UCSD-AML1 (cell line): ENCODE measurements around the gene KRT32.
A peak's percentile ranks its signal among the peaks of the same experiment; 100 is the strongest.

Experiments used
- DNase-seq: peaks from one replicate; lab custom pipeline; 2025; ENCODE audit not compliant: unreplicated experiment; lab: John Stamatoyannopoulos, UW

The KRT32 gene

GRCh38 chr17:41492771-41493170 lies 25.6 kb upstream of the KRT32 start:
- DNase-seq, result no peak

DNA sequence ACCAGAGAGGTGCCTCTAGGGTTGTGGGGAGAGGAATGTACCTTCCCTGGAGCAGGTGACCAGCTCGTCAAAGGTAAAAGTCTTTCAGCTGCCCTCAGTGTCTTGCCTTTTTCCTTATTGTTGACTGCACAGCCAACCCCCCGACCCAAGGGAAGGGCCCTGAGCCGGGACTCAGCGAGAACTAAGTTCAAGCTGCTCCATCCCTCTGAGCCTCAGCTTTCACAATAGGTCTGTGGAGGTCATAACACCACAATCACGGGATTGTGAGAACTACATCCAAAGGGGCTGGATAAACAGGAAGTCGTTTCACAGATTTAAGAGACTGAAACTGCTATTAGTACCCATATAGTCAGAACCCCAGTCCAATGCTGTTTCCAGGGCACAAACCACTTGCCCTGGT lies 25.2 kb upstream of the KRT32 start:
- DNase-seq, result no peak

DNA sequence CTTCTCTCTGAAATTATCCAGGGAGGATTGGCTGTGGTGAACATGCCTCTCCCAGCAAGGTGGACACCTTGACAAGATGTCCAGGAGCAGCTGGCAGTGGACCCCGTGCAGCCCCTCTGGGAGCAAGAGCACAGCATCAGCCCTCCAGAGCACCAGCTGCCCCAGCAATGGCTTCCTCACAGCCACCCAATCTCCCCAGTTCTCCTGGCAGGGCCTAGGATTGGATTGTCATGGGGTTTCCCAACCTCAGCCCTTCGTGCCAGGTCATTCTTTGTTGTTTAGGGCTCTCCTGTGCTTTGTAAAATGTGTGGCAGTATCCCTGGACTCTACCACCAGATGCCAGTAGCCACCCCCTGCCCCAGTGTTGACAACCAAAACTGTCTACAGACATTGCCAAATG lies 24.3 kb upstream of the KRT32 start:
- DNase-seq, result no peak

DNA sequence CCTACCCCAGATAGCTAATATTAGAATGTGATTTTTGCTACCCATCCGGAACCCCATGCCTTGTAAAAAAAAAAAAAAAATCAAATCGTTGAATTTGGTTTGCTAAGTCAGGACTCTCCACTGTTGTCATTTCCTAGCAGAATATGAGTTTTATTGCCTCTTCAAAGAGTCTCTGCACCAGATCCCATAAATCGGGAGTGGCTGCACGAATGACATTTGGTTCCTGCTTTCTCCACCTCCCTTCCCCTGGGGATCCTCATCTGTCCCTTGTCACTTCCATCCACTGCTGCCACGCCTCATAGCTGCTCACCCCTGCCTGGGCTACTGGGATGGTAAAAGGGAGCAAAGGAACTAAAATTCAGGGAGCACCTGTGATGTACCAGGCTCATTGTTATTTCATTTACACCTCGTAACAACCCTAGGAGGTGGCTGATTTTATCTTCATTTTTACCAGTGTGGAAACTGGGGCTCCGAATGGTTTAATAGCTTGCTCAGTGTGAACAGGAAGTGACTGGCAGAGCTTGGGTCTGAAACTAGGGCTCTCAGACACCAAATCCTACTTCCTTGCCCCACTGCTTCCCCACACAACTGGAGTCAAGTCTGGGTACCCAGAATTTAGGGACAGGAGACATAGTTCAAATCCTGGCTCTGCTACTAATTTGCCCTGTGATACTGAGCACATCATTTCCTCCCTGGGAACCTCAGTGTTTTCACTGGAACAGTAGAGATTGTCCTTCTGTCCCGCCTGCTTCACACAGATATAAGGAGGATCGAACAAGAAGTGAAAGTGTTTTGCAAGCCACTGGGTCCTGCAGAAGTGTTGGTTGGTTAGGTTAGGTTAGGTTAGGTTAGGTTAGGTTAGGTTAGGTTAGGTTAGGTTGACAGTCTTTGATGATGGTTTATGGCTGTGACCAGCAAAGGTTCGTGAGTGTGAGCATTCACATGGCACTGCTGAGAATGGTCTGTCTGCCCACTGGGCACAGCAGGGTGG lies 23.1 kb upstream of the KRT32 start:
- DNase-seq, result no peak

- no peak for DNase-seq
These were observed 22.3 kb upstream of the KRT32 start, which contains the start of gene KRT36 for GRCh38 chr17:41489531-41489930. Gene KRT36, minus strand, starts transcription at chr17:41489910. Its CDS starts 46 bp downstream, at chr17:41489864.

DNA sequence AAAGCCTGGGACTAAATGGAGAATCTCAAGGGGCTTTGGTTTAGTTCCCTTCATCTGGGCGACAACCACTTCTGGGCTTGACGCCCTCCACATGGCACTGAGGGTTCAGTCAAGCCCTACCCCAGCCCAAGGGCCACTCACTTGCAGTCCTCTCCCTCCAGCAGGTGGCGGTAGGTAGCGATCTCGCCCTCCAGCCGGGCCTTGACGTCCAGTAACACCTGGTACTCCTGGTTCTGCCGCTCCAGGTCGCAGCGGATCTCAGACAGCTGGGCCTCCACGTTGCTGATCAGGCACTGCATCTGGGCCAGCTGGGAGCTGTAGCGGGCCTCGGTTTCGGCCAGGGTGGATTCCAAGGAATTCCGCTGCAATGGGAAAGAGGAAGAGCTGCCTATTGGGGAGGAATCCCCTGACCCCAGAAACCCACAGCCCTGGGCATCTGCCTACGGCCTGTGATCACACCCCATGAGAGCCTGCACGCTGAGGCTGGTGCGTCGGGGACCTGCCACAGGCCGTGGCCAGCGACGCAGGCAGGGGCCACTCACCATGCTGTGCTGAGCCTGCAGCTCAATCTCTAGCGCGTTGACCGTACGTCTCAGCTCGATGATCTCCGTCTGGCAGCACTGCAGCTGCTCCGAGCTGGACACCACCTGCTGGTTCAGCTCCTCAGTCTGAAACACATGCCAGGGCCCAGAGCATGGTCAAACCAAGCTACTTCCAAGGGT lies 19.8 kb upstream of the KRT32 start:
- DNase-seq, result peak; percentile 30

- no peak for DNase-seq
These were observed 19.1 kb upstream of the KRT32 start for GRCh38 chr17:41486316-41486715.

DNA sequence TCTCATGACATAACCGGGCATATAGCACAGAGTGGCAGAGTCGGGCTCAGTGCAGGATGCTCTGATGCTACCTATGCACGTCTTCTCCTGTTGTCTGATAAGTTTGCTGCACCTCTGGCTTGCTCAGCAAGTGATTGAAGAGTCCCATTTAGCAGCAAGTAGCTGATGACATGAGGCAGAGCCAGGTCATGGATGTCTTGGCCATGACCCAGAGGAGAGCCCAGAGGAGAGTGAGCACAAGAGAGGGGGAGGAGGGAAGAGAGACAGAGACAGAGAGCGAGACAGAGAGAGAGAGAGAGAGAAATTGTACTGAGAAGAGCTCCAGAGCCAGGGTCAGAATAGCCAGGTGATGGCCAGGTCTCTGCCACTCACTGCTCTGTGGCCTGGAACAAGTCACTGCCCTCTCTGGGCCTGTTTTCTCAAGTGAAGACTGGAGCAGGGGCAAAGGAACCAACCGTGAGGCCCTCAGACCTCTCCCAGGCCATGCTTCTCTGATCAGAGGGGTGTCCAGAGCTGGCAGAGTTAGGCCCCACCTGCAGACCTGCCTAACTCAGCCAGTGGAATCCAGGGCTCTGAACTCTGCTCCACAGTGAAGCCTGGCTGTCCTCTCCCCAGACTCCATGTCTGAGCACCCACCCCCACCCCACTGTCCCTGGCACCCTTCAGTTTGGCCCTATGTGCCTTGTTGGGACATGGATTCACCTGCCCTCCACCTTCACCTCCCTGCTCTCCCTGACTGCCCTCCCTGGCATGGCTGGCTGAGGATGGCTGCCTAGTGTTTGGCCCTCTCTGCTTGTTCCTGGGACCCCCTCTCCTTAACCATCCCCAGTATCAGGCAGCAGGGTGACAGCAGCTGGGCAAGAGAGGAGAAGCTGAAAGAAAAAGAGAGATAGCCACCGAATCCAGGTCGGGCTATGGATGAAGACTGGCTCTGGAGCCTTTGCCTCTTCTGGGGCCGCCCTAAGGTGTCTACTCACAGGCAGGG lies 18.0 kb upstream of the KRT32 start:
- no peak for DNase-seq

DNA sequence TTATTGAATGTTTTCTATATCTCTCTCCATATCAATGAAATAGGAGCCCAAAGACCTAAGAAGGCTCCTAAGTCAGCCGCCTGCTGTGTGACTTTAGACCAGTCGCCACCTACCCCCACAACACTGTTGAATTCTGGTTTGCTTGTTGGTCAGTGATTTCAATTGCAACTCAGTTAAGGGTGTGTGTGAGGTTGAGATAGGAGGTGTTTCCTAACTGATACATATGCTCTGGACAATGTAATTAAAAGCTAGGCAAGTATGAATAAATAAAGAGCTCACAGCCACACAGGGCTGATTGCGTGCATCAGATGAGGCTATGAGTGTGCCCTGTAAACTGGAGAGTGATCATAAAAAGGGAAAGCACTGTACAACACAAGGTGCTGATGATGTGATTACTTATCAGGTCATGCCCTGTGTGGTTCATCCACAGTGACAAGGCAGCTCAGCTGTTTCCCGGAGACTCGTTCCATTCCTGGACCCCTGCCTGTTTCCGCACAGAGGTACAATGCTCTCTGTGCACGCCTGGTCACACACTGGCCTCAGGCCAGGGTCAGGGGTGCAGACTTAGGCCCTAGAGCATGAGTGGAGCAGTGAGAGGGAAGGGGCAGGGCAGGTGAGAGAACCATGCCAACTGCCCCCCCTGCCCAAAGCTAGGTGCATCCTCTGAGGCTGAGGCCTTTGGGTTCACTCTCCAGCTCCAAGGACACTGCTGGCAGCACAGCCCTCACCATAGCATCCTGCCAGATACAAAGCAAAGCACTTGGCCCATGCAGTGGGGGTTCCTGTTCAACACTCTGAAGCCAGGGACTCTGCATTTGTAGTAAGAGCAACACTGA lies 17.0 kb upstream of the KRT32 start:
- no peak for DNase-seq

DNA sequence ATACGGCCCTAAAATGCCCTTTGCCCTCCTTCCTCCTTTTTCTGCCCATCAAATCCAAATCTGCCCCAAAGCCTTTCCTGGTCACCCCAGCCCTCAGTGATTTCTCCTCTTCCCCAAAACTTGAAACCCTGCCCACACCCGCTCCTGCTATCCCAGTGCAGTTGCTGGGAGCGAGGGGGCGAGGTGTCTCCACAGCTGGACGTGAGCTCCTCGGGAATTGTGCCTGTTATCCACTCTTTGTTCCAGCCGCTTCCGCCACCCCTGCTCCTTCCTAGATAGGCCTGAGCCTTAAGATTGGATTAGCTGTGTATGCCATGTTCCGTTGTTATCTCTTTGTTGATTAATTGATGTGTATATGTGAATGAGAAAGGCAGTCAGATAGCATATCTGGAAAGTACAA lies 16.3 kb upstream of the KRT32 start:
- no peak for DNase-seq

- no peak for DNase-seq
These were observed 13.8 kb upstream of the KRT32 start, which contains the start of gene KRT35 for GRCh38 chr17:41481036-41481435. Gene KRT35, minus strand, starts transcription at chr17:41481151. Its CDS starts 54 bp downstream, at chr17:41481097.

- DNase-seq, result no peak
These were observed 13.4 kb upstream of the KRT32 start for GRCh38 chr17:41480581-41480980.

DNA sequence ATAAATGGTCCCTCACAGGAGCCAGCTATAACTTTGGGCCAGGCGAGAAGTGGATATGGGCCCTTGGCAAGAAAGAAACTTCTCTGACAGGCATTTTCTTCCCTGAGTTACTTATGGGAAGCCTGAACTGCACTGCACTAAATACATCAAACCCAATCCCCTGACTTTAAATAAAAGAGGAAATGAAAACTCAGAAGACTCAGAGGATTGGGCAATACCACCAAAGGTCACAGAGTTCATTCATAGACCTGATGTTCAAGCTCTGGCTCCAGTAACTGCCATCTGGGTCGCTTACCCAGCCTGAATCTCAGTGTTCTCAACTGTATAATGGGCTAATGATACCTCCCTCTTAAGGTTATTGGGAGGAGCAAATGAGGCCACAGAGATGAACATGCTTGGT lies 12.9 kb upstream of the KRT32 start:
- no peak for DNase-seq

DNA sequence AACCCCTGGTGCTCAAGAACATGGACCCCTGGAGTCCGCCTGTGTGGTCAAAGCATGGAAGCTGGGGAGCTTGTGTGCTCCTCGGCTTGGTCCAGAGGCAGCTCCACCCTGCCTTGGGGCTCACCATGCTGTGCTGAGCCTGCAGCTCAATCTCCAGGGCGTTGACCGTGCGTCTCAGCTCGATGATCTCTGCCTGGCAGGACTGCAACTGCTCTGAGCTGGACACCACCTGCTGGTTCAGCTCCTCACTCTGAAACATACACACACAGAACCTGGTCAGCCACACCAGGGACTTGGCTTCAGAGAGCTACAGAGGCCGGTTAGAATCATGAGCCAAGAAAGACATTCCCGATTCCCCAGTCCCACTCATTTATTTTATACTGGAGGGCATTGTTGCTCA lies 11.1 kb upstream of the KRT32 start:
- no peak for DNase-seq

- DNase-seq, result no peak
These were observed 10.0 kb upstream of the KRT32 start for GRCh38 chr17:41476866-41477815.

DNA sequence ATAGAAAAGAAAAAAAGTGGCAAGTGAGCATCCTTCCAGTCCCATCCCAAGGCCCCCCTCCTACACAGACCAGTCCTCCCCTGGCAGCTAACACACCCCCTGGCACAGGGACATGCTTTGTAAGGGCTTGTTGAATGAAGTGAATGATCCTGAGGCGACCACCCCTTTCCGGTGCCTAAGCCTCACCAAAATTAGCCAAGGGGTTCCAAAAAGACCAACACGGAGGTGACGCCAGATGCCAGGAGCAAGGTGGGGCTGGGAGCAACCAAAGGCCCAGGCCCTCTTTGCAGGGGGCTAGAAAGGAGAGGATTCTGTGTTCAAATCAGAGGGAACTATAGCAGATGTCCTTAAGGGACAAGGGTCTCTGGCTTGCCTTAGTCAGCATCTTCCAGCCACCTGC lies 8.2 kb upstream of the KRT32 start:
- DNase-seq, result no peak

- no peak for DNase-seq
These were observed 7.7 kb upstream of the KRT32 start for GRCh38 chr17:41474863-41475262.

DNA sequence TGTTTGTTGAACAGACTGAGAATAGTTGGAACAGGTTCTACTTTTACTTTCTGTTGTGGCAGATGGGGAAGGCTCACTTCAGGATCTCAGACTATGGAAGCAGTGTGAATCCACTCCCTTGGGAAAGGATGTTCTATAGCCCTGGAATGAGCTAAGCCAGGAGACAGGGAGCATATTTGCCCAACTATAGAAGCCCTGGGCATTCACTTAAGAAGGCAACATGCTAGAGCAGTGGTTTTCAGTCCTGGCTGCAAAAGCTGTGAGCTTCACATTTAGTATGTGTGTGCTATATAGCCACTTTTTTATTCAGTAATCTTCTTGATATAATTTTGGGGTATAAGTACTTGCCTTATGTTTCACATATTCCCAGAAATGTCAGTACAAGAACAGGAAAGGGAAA lies 1.2 kb upstream of the KRT32 start:
- no peak for DNase-seq

GRCh38 chr17:41467561-41467960 lies 375 bp upstream of the KRT32 start:
- no peak for DNase-seq
